ENCODE measurements around the gene CD79A.

The CD79A gene

DNA sequence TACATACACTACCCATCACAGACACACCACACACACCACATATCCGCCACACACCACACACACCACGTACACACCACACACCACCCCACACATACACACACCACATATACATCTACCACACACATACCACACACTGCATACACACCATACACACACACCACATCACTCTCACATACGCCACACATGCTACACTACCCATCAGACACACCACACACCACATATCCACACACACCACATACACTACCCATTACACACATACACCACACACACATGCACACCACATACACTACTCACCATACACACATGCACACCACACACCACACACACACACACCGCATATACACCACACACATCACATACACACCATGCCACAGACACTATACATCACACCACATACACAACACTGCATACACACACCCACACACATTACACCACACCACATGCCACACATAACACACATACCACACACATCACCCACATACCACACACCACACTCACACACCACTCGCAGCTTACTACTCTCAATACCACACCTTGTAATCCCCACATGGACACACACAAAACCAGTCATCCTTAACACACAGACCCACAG lies 41.7 kb downstream of the CD79A start:
- DNase-seq (ENCODE audit: low spot score), result no peak

DNA sequence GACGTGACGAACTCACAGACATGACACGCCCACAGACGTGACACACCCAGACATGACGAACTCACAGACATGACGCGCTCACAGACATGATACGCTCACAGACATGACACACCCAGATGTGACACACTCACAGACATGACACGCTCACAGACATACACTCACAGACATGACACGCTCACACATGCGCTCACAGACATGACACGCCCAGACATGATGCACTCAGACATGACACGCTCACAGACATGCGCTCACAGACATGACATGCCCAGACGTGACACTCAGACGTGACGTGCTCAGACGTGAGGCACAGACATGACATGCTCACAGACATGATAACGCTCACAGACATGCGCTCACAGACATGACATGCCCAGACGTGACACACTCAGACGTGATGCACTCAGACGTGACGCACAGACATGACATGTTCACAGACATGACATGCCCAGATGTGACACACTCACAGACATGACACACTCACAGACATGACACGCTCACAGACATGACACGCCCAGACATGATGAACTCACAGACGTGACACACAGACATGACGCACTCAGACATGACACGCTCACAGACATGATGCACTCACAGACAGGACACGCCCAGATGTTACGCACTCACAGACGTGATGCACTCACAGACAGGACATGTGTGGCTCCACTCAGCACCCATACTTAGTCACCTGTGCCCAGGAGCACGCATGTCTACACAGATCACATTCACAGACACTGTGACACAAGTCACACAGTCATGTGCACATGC lies 43.1 kb downstream of the CD79A start:
- DNase-seq (ENCODE audit: low spot score), result no peak

DNA sequence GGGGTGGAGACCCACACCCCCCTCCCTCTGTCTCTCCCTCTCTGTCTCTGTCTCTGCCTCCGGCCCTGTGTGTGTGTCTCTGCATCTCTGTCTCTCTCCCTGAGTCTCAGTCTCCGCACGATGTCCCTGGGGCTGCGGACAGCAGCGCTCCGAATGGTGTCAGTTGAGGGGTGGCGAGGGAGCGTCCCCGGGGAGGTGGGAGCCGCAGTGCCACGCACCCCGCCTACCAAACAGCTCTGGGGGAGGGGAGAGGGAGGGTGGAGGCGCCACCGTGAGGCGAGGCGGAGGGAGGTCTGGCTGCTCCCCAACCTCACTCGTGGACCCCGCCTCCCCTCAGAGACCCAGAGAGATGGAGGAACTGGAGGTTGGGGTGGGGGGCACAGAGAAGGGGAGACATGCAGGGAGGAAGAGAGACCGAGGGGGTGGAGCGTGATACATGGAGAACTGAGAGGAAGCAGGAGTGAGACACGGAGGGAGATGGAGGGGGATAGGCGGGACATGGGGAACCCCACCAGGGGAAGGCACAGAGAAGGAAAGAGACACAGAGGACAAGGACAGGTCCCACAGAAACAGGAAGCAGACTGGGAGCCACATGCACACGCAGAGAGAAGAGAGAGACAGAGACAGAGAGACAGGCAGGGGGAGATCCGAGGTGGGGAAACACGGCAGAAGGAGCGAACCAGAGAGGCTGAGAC lies 44.0 kb downstream of the CD79A start:
- DNase-seq (ENCODE audit: low spot score), result no peak

DNA sequence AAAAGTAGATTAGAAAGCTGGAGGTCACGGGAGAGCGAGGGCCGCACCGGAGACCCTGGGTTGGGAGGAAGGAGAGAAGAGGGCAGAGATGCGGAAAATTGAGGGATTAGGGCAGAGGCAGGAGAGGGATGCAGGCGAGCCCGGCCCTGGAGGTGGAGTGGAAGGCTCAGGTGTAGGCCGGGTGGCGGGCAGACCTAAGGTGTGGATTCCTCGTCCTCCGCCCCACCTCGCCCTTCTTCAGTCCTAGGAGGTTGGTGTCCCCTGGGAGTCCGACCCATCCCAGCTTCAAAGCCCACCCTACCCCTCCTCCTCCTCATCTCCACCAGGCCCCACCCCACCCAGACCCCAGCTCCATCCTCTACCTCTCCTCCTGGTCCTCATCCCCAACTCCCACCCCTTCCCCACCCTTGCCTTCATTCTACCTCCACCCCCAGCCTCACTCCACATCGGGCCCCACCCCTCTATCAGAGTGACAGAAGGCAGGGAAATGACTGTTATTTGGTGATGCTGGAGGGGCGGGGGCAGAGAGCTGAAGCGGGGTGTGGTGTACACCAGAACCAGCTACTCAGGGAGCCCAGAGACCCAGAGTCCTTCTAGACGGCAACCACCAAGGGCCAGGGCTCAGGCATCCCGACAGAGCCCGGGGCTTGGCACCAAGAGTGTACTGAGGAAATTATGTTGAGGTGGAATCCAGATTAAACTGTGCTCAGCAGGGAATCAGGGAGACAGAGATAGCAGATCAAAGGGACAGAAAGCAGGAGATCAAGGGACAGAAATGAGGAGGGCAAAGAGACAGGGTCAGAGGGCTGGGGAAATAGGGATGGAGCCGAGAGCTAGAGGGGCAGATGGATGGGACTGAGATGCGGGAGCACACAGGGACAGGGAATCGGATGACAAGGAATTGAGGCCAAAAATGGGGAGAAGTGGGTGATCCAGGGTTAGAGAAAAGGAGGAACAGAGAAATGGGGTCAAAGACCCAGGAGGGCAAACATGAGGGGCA lies 44.8 kb downstream of the CD79A start:
- no peak for DNase-seq (ENCODE audit: low spot score)

DNA sequence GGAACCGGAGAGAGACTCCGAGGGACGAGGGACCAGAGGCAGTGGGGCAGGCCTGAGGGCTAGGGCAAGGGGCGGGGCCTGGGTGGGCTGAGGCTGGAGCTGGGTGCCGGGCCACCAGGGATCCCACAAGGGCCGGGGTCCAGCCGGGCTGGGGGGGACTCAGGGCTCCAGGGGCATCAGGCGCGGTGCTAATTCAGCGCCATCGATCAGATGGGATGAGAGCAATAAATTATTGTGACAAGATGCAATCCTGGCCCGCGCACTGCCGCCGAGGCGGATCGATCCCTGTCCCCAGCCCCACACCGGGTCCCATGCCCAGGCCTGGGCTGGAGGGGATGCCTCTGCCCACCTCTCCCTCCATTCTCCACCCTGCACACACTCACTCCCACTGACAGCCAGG lies 45.5 kb downstream of the CD79A start:
- DNase-seq (ENCODE audit: low spot score), result no peak

DNA sequence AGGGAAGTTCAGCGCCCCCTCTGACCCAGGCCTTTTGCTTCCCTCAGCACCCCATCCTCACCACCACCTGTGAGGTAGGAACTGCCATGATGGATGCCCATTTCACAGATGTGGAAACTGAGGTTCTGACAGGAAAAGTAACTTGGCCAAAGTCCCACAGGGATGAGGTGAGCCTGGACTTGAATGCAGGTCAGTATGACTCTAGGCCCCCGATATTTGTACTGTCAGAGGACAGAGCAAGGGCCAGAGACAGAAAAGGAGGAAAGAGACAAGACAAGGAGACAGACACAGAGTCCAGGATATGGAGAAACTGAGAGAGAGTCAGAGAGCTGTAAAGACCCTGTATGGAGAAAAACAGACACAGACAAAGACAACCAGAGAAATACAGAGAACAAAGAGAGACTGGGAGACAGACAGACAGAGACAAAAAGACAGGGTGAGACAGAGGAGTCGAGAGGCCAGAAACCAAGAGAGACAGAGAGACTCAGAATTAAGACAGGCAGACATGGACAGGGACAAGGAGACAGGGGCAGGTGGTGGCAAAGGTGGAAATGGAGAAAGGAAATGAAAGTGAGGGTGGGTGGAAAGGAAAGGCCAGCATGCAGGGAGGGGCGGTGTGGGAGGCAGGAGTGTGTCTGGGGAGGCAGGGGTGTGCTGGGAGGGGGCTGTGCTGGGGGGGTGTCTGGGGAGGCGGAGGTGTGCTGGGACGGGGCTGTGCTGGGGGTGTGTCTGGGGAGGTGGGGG lies 46.1 kb downstream of the CD79A start:
- DNase-seq (ENCODE audit: low spot score), result no peak

DNA sequence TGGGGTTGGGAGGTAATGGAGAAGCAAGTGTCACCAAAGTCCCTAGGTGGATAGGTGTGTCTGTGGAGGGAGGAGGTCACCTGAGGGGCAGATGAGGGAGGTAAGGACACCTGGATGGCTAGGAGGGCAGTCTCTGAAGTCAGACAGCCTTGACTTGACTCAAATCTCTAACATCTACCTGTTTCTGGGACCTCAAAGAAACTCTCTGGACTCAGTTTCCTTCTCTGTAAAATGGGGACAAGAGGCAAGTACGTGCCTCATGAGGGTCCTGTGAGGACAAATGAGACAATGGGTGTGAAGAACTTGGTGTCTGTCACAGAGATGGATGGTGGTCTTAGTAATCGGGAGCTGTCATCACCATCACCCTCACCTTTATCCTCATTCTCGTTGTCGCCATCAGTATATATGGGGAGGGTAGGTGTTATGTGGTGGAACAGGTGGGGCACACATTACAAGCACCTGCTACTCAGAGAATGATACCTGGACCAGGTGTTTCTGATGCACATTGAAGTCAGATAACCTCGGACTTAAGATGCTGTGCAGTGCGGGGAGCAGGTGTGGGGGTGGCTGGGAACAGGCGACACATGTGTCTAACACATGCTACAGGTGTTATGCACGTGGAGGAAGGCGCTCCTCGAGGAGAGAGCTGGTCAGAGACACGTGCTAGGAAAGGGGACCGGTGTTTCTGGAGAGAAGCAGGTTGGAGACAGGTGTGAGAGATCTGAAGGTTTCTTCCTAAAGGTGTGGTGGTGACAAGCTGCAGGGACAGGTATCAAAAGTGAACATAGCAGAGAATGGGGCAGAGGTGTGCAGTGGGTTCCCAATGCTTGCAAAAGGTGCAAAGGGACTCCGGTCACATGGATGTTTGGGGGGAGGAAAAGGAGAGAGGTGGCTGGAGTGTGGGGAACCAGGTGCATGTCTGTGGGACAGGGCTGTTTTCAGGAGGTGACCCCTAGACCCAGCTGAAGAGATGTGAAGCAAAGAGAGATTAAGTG lies 47.4 kb downstream of the CD79A start:
- DNase-seq (ENCODE audit: low spot score), result no peak

DNA sequence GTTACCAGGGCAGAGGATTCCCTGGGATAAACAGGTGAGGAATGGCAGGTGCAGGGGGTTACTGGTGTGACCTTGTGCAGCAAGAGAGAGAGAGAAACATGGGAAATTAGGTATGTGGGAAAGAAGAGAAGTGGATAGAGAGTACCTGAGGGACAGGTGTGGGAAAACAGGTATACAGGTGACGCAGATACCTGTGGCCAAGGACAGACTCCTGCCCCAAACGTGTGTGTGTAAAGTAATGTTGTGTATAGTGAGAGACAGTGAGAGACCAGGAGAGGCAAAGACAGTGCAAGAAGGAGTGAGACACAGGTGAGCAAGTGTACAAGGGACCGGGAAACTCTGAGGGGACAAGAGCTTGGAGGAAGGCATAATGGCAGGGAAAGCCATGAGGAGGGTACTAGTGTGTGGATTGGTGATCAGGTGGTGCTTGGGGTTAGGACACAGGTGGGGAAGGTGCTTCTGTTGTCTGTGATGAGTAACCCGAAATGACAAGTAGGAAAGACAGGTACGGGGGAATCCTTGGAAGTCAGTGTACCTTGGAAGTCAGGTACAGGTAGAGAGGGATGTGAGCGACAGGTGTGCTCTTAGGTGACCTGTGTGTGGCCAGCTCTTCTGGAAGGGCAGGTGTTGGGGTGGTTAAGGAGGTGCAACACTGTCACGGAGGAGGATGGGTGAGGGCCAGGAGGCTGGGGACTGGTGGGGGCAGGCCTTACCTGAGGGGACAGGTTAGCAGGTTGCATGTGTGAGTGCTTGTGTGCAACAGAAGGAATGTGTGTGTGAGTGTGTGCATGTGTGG lies 48.3 kb downstream of the CD79A start:
- no peak for DNase-seq (ENCODE audit: low spot score)

DNA sequence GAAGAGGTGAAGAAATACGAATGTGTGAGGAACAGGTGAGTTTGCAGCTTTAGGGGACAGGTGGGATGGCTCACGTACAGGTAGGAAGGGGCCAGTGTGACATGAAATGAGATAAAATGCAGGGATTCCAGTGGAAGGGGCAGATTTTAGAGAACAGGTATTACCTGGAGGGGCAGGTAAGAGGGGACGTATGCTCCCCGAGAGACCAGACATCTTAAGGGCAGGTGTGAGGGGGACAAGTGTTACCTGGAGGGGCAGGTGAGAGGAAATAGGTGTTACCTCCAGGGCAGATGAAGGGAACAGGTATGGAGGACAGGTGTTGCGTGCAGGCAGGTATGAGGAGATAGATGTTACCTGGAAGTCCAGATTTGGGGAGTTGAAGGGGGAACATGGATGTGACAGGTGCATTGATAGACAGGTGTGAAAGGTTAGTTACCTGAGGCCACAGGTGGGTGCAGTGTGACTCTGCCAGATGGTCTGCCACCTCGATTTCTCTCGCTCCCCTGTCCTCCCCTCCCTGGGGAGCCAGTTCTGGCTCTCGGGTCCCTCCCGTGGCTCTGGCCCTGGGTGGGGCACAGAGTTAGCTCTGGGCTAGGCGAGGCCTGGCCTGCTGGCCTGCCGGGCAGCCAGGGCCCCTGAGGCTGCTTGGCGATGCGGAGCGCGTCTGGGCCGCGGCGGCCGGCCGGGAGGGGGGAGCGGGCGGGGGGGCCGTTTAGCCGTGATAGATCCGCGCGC lies 49.1 kb downstream of the CD79A start:
- DNase-seq (ENCODE audit: low spot score), result no peak

DNA sequence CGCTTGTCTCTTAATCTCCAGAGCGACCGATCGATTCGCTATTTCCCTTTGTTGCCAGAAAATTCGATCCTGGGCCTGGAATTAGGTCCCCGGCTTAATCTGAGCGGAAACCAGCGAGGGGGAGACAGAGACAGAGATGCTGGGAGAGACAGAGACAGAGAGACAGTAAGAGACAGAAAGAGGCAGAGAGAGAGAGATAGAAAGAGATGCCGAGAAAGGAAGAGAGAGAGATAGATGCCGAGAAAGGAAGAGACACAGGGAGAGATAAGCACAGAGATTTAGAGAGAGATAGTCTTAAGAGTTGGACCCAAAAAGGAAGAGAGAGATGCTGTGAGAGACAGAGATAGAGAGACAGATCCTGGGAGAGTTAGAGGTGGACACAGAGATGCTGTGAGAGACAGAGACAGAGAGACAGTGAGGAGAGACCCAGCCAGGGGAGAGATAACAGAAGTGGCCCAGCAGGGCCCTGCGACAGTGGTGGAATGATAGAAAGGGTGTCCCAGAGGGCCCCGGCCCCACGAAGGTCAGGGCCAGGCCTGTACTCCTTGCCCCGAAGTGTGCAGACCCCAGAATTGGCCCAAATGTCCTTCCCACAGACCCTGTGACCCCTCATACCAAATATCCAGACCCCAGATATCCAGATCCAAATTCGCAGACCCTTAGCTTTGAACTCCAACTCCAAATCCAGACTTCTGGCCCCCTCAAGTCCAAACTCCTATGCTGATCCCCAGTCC lies 49.9 kb downstream of the CD79A start:
- DNase-seq (ENCODE audit: low spot score), result no peak

DNA sequence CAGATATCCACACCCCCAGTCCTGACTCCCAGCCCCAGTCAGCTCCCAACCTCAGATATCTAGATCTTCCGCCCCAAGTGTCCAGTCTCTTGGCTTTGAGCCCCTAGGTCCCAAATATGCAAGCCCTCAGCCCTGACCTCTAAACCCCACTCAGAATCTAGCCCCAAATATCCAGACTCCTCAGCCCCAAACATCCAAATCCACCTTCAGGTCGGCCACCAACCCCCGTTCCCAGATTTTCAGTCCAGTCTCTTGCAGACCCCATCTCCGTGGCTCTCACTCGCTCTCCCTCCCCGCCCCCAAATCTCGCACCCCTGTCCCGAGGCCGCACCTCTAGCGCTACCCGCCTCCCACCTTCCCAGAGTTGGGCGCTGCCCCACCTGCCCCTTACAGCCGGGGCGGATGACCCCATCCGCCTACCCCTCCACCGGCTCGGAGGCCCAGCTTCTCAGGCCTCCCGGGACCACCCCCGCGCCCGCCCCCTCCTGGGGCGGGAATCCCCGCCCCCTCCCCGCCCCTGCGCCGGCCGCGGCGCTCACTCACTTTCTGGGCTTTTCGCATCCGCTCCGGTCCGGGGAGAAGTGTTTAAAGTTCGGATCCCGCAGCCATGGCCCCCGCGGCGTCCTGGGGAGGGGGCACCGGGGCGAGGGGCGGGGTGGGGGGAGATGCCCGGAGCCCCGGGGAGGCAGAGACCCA lies 50.6 kb downstream of the CD79A start:
- no peak for DNase-seq (ENCODE audit: low spot score)

DNA sequence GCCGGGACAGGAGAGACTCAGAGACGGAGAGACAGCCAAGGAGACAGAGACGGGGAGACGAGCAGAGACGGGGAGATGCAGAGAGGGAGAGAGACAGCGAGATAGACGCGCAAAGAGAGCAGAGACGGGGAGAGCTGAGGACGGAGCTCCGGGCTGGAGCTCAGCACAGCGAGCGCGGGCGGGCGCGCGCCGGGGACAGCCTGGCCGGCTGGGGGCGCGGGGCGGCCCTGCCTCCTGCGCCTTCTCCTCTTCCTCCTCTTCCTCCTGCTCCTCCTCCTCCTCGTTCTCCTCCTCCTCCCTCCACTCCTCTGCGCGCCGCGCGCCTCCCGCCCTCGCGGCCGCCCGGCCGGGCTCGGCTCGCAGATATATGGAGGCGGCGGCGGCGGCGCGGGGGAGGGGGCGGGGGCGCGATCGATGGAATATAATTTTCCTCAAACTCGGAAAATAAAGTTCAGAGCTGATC lies 51.2 kb downstream of the CD79A start, which contains the start of gene ERFL:
ERFL (minus strand) TSS at position 229 of the 463 bp plus-strand sequence. CDS start 15,530 bp downstream, outside the sequence.
- no peak for DNase-seq (ENCODE audit: low spot score)

DNA sequence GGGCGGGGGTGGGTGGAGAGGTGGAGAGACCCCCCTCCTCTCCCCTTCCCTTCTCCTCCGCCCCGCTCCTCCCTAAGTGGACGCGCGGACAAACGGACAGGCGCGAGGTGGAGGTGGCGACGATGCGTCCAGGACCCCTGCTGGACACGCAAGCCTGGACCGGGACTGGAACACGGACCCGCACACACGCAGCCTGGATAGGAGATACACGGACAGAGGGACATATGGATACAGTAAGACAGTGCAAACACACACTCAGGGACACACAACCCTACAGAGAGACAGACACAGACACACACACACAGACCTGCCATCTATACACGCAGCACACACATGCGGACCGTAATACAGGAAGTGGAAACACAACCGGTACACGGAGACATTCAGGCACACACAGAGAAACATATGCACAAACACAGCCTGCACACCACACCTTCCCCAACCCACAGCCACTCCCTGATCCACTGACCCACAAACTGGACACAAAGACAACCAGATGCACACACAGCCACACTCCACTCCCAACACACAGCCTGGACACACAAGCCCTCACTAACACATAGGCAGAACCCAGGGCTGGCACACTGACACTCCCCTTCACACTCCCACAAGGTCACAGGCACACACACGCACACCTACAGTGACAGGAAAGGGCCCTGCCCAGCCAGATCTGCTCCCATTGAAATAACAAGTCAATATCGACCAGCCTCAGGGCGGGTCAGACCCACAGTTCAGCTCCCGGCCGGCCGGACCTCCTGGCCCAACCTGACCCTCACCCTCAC lies 51.9 kb downstream of the CD79A start:
- no peak for DNase-seq (ENCODE audit: low spot score)

DNA sequence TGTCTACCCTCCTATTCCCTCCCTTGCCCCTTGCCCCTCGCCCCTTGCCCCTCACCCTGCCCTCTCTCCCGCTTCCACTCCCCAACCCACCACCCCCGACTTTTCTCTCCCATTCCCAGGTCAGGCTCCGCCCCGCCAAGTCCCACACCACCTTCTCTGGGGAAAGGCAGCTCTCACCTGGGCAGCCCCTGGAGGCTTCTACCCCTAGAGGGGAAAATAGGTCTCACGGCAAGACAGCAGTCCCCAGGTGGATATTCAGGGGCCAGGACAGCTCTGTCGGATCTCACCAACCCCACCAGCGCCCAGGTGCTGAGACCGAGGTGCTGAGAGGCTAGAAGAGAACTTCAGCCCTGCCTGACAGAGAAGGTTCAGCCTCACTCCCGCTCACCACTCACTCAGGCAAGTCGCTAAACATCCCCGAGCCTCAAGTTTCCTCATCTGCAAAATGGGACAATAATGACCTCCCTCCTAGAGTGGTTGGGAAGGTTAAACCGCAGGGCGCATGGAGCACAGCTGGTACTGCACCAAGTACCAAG lies 52.5 kb downstream of the CD79A start:
- no peak for DNase-seq (ENCODE audit: low spot score)

DNA sequence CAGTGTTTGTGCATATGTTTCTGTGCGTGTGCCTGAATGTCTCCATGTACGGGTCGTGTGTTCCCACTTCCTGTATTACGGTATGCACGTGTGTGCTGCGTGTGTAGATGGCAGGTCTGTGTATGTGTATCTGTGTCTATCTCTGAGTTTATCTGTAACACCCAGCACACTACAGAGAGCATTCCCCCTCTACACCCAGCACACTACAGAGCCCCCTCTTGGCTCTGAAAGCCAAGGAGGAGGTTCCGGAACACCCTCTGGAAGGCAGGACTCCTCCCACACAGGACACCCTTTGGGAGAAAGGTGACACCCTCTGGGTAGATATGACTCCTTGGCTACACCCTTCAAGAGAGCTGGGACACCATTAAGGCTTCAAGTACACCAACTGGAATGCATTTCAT lies 53.2 kb downstream of the CD79A start:
- DNase-seq (ENCODE audit: low spot score), result no peak

All from hepatic stellate cell (primary cell).